GM18526 (cell line): Measurements from ENCODE around the gene LMAN1.

Source experiments
- POLR2A ChIP-seq: IDR thresholded peaks from 3 replicates; pipeline ENCODE4 v1.6.1; 2011; ENCODE audit not compliant: insufficient read length; ENCODE audit errors: extremely low read depth

Gene LMAN1

GRCh38 chr18:59379772-59380522 lies 20.9 kb upstream of the LMAN1 start:
- no peak for TF ChIP-seq POLR2A

DNA sequence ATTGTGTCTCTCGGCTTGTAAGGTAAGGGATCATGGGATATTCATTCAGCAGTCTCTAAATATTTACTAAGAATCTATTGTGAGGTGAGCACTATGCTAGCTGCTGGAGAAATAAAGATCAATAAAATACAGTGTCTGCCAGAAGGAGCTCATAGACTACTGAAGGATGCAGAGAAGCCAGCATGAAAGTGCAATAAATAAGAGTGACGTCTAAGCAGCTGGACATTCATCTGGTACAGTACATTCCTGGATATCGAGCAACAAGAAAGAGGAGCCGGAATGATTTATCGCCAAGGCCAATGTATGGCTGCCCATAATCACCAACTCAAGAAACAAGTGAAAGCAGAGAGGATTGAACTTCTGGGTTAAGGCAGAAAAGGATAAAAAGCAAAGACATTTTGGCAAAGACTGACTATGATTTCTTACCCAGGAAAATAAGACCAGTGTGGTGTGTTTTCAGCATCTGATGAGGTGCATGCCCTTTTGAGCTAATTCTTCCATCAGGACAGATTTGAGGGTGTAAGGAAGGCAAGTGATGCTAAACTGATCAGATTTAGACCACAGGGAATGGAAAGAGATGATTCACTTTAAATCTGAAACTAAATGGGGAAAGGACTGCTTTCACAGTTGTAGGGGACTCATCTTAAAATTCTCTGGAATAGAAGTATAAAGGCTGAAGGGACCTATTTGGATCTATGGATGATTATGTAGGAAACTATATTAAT lies 18.7 kb upstream of the LMAN1 start:
- no peak for TF ChIP-seq POLR2A

GRCh38 chr18:59376351-59376935 lies 17.4 kb upstream of the LMAN1 start:
- TF ChIP-seq POLR2A, result no peak

- TF ChIP-seq POLR2A, result no peak
Measured at GRCh38 chr18:59374128-59374527, 15.1 kb upstream of the LMAN1 start.

GRCh38 chr18:59372975-59373374 lies 13.9 kb upstream of the LMAN1 start:
- TF ChIP-seq POLR2A, result no peak

DNA sequence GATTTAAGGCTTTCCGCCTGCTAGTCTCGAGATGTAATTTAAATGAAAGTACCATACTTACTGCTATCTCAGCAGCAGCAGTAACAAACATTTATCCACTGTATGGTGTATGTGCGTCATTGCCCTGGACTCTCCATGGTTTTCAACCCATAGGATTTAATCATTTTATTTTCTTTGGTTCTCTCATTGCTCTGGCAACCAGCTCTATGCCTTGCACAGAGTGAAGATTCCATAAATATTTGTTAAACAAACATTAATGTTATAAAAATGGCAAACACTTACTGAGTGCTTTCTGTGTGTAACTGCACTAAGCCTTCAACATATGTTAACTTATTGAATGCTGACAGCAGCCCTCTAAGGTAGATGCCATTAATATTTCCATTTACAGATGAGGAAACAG lies 1.3 kb upstream of the LMAN1 start:
- no peak for TF ChIP-seq POLR2A

DNA sequence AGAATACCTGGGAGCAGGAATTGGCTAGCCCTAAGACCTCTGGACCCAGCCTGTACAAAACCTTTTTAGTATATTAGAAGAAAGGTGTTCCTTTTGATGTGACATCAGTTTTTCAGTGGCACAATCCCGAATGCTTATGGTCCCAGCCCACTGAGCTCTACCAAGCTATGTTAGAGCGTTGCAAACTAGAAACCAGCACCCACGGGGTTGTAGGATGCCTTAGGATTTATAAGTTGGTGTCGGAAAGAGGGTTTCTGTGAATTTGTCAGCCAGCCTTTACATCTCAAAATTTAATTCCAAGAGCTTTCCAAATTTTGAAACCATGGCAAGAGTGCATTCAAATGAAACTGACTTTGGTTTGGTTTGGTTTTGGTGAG lies 499 bp upstream of the LMAN1 start:
- TF ChIP-seq POLR2A, result no peak

DNA sequence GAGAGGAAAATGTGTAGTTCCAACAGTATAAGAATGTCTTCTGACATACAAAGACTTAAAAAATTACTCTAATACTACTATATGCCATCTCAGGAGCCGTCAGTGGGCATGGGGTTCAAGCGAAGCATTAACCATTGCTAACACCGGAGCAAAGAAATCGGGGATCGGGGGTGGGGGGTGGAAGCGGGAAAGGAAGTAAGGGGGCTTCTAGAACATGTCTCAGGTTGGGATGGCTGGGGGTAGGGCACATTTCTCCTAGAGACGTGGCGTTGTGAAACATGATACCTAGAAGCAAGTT lies 702 bp downstream of the LMAN1 start:
- TF ChIP-seq POLR2A, result no peak

DNA sequence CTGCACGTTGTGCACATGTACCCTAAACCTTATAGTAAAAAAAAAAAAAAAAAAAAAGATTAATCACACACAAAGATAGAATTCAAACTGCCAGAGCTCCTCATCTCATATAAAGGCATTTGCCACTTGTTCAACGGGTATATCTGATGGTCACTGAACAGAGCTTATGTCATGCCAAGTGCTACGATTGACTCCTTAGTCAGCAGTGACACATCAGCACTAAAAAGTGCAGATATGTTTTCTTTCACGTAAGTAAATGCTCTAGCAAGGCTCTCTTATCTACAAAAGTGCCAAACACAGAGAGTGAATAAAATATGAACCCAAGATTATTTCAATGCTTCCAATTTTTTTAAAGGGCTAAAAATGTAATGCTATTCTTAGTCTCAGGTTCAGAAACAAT lies 1.1 kb downstream of the LMAN1 start:
- TF ChIP-seq POLR2A, result no peak

GRCh38 chr18:59354731-59355130 lies 4.3 kb downstream of the LMAN1 start:
- TF ChIP-seq POLR2A, result no peak

GRCh38 chr18:59353079-59353680 lies 5.9 kb downstream of the LMAN1 start:
- no peak for TF ChIP-seq POLR2A

GRCh38 chr18:59352250-59352855 lies 6.7 kb downstream of the LMAN1 start:
- TF ChIP-seq POLR2A, result no peak

GRCh38 chr18:59345556-59345955 lies 13.5 kb downstream of the LMAN1 start:
- no peak for TF ChIP-seq POLR2A

DNA sequence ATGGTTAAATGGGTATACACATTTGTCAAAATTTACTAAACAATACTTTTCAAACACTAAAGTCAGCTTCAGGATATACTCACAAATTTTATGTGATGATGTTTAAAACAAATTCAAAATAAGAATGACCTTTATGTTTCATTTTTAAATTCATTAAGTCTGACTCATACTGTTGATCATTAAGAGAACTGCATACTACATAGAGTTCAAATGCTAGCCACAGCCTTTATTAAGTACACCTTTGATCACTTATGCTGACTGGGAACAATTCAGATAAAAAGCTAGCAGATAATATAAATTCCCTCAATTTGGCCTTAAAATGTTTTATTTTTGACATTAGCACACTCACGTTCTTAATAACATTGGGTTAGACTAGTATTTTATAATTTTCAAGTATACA lies 14.1 kb downstream of the LMAN1 start:
- no peak for TF ChIP-seq POLR2A

- no peak for TF ChIP-seq POLR2A
Measured at GRCh38 chr18:59343926-59344325, 15.1 kb downstream of the LMAN1 start.

- no peak for TF ChIP-seq POLR2A
Measured at GRCh38 chr18:59340817-59341216, 18.2 kb downstream of the LMAN1 start.
